ENCODE results near the gene DENND10.
"Not testable (repeated sequence)": the region's sequence is repeated elsewhere in the genome, so short reads cannot be mapped to it uniquely, and the experiment has no call there.

DENND10 gene

GRCh38 chr10:119177708-119178371 is 73.9 kb downstream of the DENND10 start:
- no peak for DNase-seq

- peak; percentile 95 for DNase-seq
Measured at GRCh38 chr10:119178372-119179119, 74.6 kb downstream of the DENND10 start, which contains the start of gene PRDX3. Gene PRDX3, minus strand, starts transcription at chr10:119178812. Its CDS starts 22 bp downstream, at chr10:119178790.

GRCh38 chr10:119180850-119181400 is 77.0 kb downstream of the DENND10 start:
- not testable (repeated sequence) for DNase-seq

GRCh38 chr10:119183664-119184412 is 79.9 kb downstream of the DENND10 start:
- DNase-seq: no peak
